T-helper 1 cell treated with Interleukin-12 subunit alpha and Interleukin-12 subunit beta and Interleukin-4 antibody, amounts not matched to agents 30 μg/mL and 1 μg/mL, for 36 hours (primary cell): Measurements from ENCODE around the gene OGFOD3.

Source experiments
- H3K27ac Mint-ChIP-seq: one replicate; pipeline ENCODE4 v1.8.0; 2021; ENCODE audit warnings: mild to moderate bottlenecking, mixed read lengths
- H3K27me3 Mint-ChIP-seq: one replicate; pipeline ENCODE4 v1.8.0; 2021; ENCODE audit warnings: low read depth, mixed read lengths
- H3K36me3 Mint-ChIP-seq: one replicate; pipeline ENCODE4 v1.8.0; 2021; ENCODE audit warnings: low read depth, mixed read lengths
- H3K4me1 Mint-ChIP-seq: one replicate; pipeline ENCODE4 v1.8.0; 2021; ENCODE audit warnings: low read depth, mixed read lengths
- H3K4me3 Mint-ChIP-seq: one replicate; pipeline ENCODE4 v1.8.0; 2021; ENCODE audit warnings: mild to moderate bottlenecking, moderate library complexity, mixed read lengths
- H3K9me3 Mint-ChIP-seq: one replicate; pipeline ENCODE4 v1.8.0; 2021; ENCODE audit warnings: mixed read lengths

OGFOD3 gene

DNA sequence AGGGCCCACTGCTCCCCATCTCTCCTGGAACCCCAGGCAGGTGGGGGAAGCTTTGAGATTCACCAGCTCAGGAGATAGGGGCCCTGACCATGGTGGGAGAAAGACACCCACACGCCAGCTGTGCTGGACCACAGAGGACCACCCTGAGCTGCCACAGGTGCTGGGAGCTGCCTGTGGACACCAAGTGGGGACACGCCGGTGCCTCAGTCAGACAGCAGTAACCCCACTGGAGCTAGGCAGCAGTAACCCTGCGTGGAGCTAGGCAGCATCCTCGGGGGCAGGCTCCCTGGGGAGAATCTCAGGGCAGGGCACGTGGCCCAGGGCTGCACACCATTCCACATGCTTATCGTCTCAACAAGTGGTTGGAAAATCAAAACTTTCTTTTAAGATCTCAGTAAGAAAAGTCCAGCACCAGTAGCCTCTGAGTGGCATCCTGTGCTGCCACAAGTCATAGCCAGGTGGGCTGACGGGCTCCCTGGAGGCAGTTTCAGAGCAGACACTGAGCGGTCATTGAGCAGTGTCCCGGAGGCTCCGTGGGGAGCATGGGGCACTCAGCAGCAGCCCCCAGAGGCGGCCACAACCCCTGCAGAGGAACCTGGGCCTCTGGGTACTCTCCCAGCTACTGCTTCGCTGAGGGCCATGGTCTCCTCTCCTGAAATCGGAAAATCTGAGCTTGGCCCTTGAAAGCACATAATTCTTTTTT lies 8.2 kb downstream of the OGFOD3 start:
- no peaks in the 10 kb centered on the region for H3K9me3 Mint-ChIP-seq
- no peak overlapping the region for H3K27ac Mint-ChIP-seq
- no peaks in the 10 kb centered on the region for H3K27me3 Mint-ChIP-seq
- no peak overlapping the region for H3K4me3 Mint-ChIP-seq
- H3K4me1 Mint-ChIP-seq: peaks cover 9% of the 10 kb centered on the region
- peaks cover 11% of the 10 kb centered on the region for H3K36me3 Mint-ChIP-seq

DNA sequence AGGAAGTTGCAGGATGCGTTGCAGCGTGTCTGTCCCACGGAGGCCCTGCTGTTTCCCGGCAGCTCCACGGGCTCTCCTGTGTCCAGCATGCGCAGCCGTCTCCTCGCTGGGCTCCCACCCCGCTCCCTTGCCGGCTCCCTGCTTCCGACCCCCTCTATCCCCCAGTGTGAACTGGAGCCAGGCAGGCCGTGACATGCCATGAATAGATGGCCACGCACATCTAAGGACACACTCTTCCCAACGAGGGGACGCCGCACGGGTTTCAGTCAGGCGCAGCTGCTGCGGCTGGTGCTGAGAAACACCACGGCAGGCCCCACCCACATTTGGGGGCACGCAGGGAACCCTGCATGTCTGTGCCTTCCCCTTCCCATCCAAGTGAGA lies 9.5 kb downstream of the OGFOD3 start:
- Mint-ChIP-seq H3K9me3 (no peaks in the 10 kb centered on the region), H3K4me1 (peaks cover 2% of the 10 kb centered on the region), H3K27me3 (no peaks in the 10 kb centered on the region), H3K36me3 (peaks cover 10% of the 10 kb centered on the region), H3K27ac (no peak overlapping the region), H3K4me3 (no peak overlapping the region)

DNA sequence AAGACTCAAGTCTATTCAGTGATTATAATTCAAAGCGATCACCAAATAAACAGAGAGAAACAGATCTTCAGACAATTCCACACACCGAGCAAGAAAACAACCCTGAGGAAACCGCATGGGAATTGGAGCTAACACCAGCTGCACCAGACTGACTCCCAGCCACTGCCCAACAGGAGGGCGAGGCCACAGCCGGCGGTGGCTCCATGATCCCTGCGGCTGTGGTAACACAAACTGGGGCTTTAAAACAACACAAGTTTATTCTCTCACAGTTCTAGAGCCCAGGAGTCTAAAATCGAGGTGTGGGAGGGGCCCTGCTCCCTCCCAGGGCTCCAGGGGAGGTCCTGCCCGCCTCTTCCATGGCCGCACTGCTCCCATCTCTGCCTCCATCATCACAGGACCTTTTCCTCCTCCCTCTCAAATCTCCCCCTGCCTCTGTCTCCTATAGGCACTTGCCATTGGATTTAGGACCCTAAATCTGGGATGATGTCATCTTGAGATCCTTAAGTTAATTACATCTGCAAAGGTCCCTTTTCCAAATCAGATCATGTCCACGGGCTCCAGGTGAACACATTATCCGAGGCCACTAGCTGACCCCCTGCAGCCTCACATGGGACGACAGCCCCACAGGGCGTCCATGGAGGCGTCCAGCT lies 10.0 kb downstream of the OGFOD3 start:
- Mint-ChIP-seq H3K9me3 (no peaks in the 10 kb centered on the region), H3K27ac (no peak overlapping the region), H3K4me3 (no peak overlapping the region), H3K27me3 (no peaks in the 10 kb centered on the region), H3K36me3 (peaks cover 10% of the 10 kb centered on the region), H3K4me1 (peaks cover 2% of the 10 kb centered on the region)

DNA sequence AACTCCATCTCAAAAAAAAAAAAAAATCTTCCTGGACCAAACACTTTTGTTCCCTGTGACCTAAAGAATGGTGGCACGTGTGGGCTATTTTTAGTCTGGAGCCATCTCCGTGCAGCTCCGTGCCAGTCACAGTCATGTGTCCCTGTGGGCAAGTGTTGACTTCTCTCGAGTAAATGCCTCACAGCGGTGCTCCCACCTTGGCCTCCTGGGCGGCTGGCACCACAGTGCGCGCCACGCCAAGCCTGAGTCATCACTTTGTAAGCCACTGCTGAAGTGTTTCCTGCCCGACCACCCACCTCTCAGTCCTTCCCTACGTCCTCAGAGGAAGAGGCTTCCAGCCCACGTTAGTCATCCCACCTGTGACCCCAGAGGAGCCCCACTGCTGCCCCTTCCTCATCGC lies 11.1 kb downstream of the OGFOD3 start:
- H3K4me1 Mint-ChIP-seq: peaks cover 4% of the 10 kb centered on the region
- no peak overlapping the region for H3K27ac Mint-ChIP-seq
- no peak overlapping the region for H3K4me3 Mint-ChIP-seq
- H3K36me3 Mint-ChIP-seq: peaks cover 12% of the 10 kb centered on the region
- H3K9me3 Mint-ChIP-seq: no peaks in the 10 kb centered on the region
- no peaks in the 10 kb centered on the region for H3K27me3 Mint-ChIP-seq

DNA sequence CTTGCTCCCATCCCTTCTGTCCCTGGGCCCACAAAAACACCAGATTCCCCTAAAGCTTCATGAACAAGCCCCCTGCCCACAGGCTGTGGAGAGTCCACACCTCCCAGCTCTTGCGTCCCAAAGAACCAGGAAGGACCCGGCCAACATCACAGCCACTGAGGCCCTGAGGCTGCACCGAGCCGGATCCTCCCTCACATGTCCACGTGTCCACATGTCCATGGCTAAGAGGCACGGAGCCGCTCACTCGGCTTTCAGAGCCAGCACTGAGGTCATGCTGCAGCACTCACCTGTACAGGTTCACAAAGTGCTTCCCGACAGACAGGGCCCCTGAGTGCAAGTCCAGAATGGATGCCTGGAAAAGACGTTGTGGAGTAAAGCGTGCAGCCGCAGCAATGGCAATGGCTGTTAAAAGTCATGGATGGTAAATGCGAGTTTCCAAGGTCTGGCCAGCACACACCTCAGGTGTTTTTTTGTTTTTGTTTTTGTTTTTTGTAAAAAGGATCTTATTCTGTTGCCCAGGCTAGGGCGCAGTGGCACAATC lies 12.2 kb downstream of the OGFOD3 start:
- H3K27me3 Mint-ChIP-seq: no peaks in the 10 kb centered on the region
- H3K27ac Mint-ChIP-seq: no peak overlapping the region
- no peak overlapping the region for H3K4me3 Mint-ChIP-seq
- H3K9me3 Mint-ChIP-seq: no peaks in the 10 kb centered on the region
- H3K4me1 Mint-ChIP-seq: peaks cover 7% of the 10 kb centered on the region
- peaks cover 16% of the 10 kb centered on the region for H3K36me3 Mint-ChIP-seq

DNA sequence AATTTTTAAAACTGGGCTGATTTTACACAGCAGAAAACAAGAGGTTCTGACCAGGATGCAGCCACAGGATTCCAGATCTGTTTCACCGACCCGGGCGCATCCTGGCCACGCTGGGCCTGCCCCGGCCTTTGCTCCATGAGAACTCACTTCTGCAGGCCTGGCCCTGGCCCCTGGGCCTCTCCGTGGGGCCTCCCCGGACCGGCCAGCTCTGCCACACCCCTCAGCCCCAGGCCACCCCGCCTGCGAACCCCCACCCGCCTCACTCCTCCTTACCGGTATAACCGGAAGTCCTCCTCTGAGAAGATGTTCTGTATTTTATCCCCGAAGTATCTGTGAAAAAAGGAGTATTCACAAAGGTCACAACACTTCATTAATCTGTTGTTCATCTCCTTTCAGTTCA lies 13.3 kb downstream of the OGFOD3 start:
- no peak overlapping the region for H3K4me3 Mint-ChIP-seq
- H3K36me3 Mint-ChIP-seq: peaks cover 20% of the 10 kb centered on the region
- no peaks in the 10 kb centered on the region for H3K9me3 Mint-ChIP-seq
- H3K4me1 Mint-ChIP-seq: peaks cover 15% of the 10 kb centered on the region
- H3K27ac Mint-ChIP-seq: no peak overlapping the region
- H3K27me3 Mint-ChIP-seq: no peaks in the 10 kb centered on the region

DNA sequence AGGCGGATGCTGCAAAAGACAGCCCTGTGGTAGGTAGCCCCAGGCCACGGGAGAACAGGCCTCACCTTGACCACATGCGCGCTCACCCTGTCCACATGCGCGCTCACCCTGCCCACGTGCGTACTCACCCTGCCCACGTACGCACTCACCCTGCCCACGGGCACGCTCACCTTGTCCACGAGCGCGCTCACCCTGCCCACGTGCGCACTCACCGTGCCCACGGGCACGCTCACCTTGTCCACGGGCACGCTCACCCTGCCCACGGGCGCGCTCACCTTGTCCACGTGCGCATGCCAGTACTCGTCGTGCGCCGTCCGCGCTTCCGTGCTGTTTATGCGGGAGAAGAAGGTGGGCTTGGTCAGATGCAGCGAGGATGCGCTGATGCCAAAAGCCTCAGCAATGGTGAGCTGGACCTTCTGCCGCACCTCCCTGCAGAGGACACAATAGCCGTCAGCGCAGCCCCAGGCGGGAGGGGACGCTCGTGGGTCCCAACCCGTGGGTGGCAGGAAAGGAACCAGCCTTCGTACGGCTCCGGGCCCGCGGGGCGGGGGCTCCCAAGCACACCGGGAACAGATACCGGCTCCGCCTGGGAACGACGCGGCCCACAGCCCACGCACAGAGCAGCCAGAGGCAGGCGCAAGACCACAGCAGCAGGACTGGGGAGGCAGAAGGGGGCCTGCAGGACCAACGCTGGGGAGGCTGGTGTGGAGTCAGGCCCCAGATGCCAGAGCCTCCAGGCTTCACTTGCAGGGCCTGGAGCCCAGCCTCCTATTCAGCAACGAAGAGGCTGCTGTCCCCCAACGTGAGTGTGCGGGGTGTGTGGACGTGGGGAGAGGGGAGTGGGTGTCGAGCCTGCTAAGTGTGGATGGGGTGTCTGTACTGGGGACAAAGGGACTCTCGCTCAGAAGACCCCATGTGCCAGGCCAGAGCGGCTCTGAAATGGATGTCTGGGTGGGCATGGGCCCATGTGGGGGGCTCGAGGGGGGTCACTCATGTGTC lies 14.4 kb downstream of the OGFOD3 start:
- Mint-ChIP-seq H3K9me3 (no peaks in the 10 kb centered on the region), H3K27me3 (no peaks in the 10 kb centered on the region), H3K4me1 (peaks cover 15% of the 10 kb centered on the region), H3K36me3 (peaks cover 17% of the 10 kb centered on the region), H3K27ac (no peak overlapping the region), H3K4me3 (no peak overlapping the region)

DNA sequence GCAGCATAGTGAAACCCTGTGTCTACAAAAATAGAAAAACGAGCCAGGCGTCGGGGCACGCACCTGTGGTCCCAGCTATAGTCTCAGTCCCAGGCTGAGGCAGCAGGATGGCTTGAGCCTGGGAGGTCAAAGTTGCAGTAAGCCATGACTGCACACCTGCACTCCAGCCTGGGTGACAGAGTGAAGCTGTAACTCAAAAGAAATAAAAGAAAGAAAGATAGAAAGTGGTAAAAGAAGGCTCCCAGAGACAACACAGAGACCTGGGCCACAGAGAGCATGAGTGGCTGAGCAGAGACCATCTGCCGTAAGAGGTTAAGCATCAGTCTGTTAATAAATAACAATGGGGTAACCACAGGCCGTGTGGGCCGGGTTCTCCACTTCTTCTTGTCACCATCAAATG lies 15.5 kb downstream of the OGFOD3 start:
- Mint-ChIP-seq H3K4me1 (peaks cover 15% of the 10 kb centered on the region), H3K9me3 (no peaks in the 10 kb centered on the region), H3K27ac (no peak overlapping the region), H3K27me3 (no peaks in the 10 kb centered on the region), H3K4me3 (no peak overlapping the region), H3K36me3 (peaks cover 15% of the 10 kb centered on the region)

DNA sequence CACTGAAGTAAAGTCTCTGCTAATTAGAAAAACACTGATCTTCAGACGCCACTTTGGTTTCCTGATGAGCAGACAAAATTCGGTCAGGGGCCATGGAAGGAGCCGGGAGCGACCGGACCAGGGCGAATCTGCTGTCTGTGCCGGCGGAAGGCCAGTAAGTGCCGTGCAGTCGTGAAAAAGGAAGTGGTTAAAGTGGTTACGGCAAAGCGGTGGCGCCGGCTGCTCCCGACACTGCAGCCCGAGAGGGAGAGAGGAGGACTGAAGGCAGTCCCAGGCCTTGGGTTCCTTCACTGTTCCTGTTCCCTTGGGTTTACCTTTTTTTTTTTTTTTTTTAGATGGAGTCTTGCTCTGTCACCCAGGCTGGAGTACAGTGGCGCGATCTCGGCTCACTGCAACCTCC lies 17.6 kb downstream of the OGFOD3 start:
- Mint-ChIP-seq H3K9me3 (no peaks in the 10 kb centered on the region), H3K36me3 (peaks cover 16% of the 10 kb centered on the region), H3K27ac (peak overlapping the region; percentile 90), H3K4me1 (peaks cover 12% of the 10 kb centered on the region), H3K27me3 (no peaks in the 10 kb centered on the region), H3K4me3 (peak overlapping the region; percentile 90)

DNA sequence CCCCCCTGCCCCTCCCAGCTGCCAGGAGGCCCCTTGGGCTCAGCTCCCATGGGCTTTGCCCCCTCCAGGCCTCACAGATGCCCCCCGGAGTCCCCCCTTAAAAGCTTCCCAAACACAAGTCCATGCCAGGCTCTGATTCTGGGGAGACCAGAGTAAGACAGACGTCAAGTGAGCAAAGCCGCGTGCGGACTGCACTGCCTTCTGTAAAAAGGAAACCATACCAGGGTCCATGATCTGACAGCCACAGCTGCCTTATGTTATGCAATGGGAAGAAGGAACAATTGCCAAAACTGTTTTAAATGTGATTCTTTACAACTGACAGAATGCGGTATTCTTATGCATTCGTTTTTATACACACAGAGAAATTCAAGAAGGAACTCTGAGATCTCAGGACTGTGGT lies 18.2 kb downstream of the OGFOD3 start:
- no peak overlapping the region for H3K4me3 Mint-ChIP-seq
- H3K27ac Mint-ChIP-seq: no peak overlapping the region

DNA sequence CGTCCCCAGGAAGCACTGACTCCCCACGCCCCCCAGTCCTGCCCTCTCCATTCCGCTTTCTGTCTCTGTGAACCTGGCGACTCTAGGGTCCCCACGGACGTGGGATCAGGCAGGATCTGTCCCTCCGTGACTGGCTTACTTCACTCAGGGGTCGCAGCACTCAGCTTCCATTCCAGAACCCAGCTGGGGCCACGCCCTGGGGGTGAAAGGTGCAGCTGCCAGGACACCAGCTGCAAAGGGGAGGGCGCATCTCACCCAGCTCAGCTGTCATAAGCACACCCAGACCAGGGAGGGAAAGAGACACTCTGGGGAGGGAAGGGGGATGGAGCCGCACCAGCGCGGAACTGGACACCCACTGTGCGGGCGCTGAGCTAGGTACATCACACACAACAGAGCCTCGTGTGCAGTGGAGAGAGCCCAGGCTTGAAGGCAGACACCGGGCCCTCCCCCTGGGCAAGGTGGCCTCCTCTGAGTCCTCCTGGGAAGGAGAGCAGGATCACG lies 18.7 kb downstream of the OGFOD3 start:
- Mint-ChIP-seq H3K4me1 (peaks cover 12% of the 10 kb centered on the region), H3K27ac (no peak overlapping the region), H3K27me3 (no peaks in the 10 kb centered on the region), H3K4me3 (no peak overlapping the region), H3K9me3 (no peaks in the 10 kb centered on the region), H3K36me3 (peaks cover 14% of the 10 kb centered on the region)

More for the DNA sequence above, 18.2 kb downstream of the OGFOD3 start:
- Mint-ChIP-seq H3K27me3 (no peaks in the 10 kb centered on the region), H3K9me3 (no peaks in the 10 kb centered on the region), H3K36me3 (peaks cover 14% of the 10 kb centered on the region), H3K4me1 (peaks cover 12% of the 10 kb centered on the region)

DNA sequence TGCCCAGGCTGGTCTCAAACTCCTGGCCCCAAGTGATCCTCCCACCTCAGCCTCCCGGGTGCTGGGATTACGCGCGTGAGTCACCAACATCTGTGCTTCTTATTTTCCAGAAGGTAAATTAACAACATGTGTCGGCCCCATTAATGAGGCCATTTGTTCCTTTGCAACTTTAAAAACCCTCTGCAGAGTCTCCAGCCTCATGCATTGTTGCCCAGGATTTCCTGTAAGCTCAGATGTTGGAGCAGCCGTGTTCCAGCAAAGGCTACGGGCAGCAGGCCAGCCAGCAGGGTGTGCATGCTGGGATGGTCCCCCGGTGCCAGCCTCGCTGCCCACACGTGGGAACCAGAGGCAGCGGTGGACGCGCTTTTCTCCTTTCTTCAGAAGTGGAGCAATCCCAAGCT lies 19.3 kb downstream of the OGFOD3 start:
- H3K36me3 Mint-ChIP-seq: peaks cover 14% of the 10 kb centered on the region
- no peak overlapping the region for H3K27ac Mint-ChIP-seq
- H3K27me3 Mint-ChIP-seq: no peaks in the 10 kb centered on the region
- no peaks in the 10 kb centered on the region for H3K9me3 Mint-ChIP-seq
- H3K4me3 Mint-ChIP-seq: no peak overlapping the region
- H3K4me1 Mint-ChIP-seq: peaks cover 12% of the 10 kb centered on the region

DNA sequence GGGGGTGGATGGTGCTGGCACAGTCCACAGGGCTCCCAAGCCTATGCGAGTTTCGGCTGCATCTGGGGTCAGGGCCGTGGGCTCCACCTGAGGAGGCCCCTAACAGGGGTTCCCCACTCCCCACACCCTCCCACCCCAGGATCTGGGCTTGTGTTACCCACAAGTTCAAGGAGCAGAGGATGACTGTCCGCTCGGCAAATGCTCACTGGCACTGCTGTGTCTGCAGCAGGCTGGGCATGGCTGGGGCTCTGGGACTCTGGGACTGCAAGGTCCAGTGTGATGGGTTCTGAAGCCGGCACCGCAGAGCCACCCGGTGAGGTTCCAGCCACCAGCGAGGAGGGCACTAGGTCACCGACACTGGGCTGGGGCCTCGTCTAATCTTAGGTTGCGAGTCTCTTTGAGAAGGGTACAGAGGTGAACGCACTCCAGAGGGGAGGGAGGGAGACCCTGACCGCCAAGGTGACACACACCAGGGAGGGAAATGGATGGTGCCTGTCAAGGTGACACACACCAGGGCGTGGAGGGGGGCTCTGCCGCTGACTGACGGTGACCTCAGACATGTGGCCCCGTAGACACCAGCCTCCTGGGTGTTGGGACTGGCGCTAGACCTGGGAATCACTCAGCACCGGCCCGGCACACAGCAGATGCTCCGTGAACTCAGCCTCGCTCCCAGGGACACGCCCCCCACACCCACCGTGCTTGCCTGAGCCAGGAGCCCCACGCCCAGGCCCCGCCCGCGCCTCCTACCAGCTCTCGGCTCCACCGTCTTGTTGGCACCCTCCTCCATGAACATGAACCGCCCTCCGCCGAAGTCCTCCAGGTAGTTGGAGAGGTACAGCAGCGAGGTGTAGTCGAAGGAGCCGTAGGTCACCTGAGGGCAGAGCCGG lies 20.7 kb downstream of the OGFOD3 start:
- H3K4me1 Mint-ChIP-seq: peaks cover 10% of the 10 kb centered on the region

More for the DNA sequence above, 20.7 kb downstream of the OGFOD3 start:
- peaks cover 13% of the 10 kb centered on the region for H3K36me3 Mint-ChIP-seq
- H3K27ac Mint-ChIP-seq: no peak overlapping the region
- H3K9me3 Mint-ChIP-seq: no peaks in the 10 kb centered on the region
- no peaks in the 10 kb centered on the region for H3K27me3 Mint-ChIP-seq
- no peak overlapping the region for H3K4me3 Mint-ChIP-seq
